Progenitor cell of endocrine pancreas (in vitro differentiated cells): Measurements from ENCODE around the gene OR5AU1. TPM values are rescaled to one million over a fixed set of nuclear protein-coding genes. Genes with fewer than 3 reads are reported as not detected.

Experiments used
- DNase-seq: peaks from one replicate; pipeline ENCODE4 v3.0.0; 2021; ENCODE audit warnings: low spot score; ENCODE audit not compliant: unreplicated experiment
- H3K27ac Mint-ChIP-seq: 2 replicates; pipeline ENCODE4 v1.8.0; 2021; ENCODE audit warnings: mild to moderate bottlenecking, moderate library complexity, mixed read lengths
- H3K27me3 Mint-ChIP-seq: 2 replicates; pipeline ENCODE4 v1.8.0; 2021; ENCODE audit warnings: mixed read lengths
- H3K36me3 Mint-ChIP-seq: 2 replicates; pipeline ENCODE4 v1.8.0; 2022; ENCODE audit warnings: mixed read lengths; ENCODE audit not compliant: insufficient read depth
- H3K4me1 Mint-ChIP-seq: 2 replicates; pipeline ENCODE4 v1.8.0; 2021; ENCODE audit warnings: low read depth, mixed read lengths
- H3K4me3 Mint-ChIP-seq: 2 replicates; pipeline ENCODE4 v1.8.0; 2021; ENCODE audit warnings: low read depth, mild to moderate bottlenecking, moderate library complexity, mixed read lengths
- H3K9me3 Mint-ChIP-seq: 2 replicates; pipeline ENCODE4 v1.8.0; 2021; ENCODE audit warnings: low read depth, mixed read lengths
- total RNA-seq: library from RNA; stranded (reverse); gene quantifications from 2 replicates; pipeline ENCODE4 v1.2.1, GENCODE V29; 2021
- TF ChIP-seq, protein P1 (sequence below): fragments of 200-600 bp; sonication (generic); IDR thresholded peaks from one replicate; pipeline ENCODE4 v1.5.0; 2021; ENCODE audit warnings: antibody characterized with exemption, mild to moderate bottlenecking; ENCODE audit not compliant: unreplicated experiment

Gene OR5AU1
- total RNA-seq, 1 donor from 2014 or later, result not detected

DNA sequence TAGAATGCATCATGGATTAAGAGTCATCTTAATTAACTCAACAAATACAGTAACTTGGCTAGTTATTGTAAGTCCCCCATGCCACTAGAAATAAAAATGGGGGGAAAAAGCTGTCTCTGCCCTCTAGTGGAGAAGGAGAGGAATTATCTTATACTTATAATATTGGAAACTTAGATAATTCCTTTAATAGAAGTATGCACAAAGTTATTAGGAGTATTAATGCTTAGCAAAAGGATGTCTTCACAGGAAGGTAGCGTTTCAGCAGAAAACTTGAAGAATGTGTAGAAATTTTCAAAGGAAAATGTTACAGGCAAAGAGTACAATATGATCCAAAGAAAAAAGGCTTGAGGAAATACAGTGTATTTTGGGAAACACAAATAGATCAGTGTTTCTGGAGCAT is 19.8 kb downstream of the OR5AU1 start:
- peaks cover 5% of the 10 kb centered on the region for H3K4me1 Mint-ChIP-seq
- H3K27ac Mint-ChIP-seq, result no peak overlapping the region
- no peak overlapping the region for H3K4me3 Mint-ChIP-seq
- TF ChIP-seq, protein P1, sequence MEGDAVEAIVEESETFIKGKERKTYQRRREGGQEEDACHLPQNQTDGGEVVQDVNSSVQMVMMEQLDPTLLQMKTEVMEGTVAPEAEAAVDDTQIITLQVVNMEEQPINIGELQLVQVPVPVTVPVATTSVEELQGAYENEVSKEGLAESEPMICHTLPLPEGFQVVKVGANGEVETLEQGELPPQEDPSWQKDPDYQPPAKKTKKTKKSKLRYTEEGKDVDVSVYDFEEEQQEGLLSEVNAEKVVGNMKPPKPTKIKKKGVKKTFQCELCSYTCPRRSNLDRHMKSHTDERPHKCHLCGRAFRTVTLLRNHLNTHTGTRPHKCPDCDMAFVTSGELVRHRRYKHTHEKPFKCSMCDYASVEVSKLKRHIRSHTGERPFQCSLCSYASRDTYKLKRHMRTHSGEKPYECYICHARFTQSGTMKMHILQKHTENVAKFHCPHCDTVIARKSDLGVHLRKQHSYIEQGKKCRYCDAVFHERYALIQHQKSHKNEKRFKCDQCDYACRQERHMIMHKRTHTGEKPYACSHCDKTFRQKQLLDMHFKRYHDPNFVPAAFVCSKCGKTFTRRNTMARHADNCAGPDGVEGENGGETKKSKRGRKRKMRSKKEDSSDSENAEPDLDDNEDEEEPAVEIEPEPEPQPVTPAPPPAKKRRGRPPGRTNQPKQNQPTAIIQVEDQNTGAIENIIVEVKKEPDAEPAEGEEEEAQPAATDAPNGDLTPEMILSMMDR, result peak; percentile 67
- no peaks in the 10 kb centered on the region for H3K36me3 Mint-ChIP-seq
- peaks cover 6% of the 10 kb centered on the region for H3K9me3 Mint-ChIP-seq
- H3K27me3 Mint-ChIP-seq, result no peaks in the 10 kb centered on the region
- no peak for DNase-seq

DNA sequence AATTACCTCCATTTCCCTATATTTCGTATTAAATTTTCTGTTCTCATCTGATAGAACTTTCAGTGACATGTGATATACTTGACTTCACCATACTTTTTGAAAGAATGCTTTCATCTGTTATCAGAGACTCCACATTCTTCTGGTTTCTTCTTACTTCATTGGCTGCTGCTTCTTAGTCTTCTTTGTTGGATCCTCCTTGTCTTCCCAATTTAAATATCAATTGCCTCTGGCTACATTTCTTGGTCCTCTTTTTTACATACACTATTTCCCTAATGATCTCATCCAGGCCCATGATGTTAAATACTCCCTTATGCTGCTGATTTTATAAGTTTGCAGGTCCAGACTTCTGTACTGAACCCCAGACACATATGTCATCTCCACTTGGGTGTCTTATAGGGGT is 22.0 kb downstream of the OR5AU1 start:
- no peaks in the 10 kb centered on the region for H3K27me3 Mint-ChIP-seq
- H3K36me3 Mint-ChIP-seq, result no peaks in the 10 kb centered on the region
- TF ChIP-seq, protein P1, result no peak
- no peak overlapping the region for H3K27ac Mint-ChIP-seq
- DNase-seq, result no peak
- peaks cover 9% of the 10 kb centered on the region for H3K9me3 Mint-ChIP-seq
- peaks cover 5% of the 10 kb centered on the region for H3K4me1 Mint-ChIP-seq
- no peak overlapping the region for H3K4me3 Mint-ChIP-seq

DNA sequence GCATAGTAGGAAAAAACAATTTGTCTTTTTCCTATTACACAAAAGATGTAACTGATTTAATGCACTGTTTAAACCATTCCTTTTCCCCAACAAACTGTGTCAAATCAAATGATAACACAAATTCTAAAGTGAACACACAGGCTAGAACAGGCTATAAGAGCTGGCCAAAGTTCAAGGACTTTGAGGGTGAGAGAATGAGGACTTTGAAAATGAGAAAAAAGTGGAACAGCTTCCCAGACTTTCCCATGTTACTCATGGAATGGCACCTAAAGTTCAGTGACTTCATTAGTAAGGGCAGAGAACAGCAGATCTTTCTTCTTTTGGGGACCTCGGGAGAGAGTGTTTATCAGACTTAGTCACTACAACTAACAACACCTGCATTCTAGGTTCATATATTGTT is 32.4 kb downstream of the OR5AU1 start:
- TF ChIP-seq, protein P1, result no peak
- Mint-ChIP-seq H3K36me3 (peaks cover 1% of the 10 kb centered on the region), H3K9me3 (peaks cover 19% of the 10 kb centered on the region), H3K4me3 (no peak overlapping the region), H3K4me1 (peaks cover 3% of the 10 kb centered on the region), H3K27ac (no peak overlapping the region), H3K27me3 (no peaks in the 10 kb centered on the region)
- DNase-seq, result no peak

DNA sequence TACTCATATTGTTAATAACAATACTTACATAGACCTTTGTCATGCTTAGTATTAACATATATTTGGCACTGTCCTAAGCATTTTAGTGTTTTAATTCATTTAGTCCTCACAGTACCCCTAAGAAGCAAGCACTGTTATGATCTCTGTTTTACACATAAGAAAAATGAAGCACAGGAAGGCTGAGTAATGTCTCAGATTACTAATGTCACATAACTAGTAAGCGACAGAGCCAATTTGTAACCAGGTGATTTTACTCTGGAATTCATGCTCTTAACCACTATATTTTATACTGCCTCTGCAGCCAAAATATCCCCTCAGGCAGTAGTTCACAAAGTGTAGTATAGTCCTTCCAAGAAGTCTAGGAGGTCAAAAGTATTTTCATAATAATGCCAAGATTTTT is 34.7 kb downstream of the OR5AU1 start:
- no peak overlapping the region for H3K27ac Mint-ChIP-seq
- TF ChIP-seq, protein P1, result no peak
- H3K9me3 Mint-ChIP-seq, result peaks cover 8% of the 10 kb centered on the region
- no peak overlapping the region for H3K4me3 Mint-ChIP-seq
- no peaks in the 10 kb centered on the region for H3K27me3 Mint-ChIP-seq
- peaks cover 1% of the 10 kb centered on the region for H3K36me3 Mint-ChIP-seq
- H3K4me1 Mint-ChIP-seq, result no peaks in the 10 kb centered on the region
- DNase-seq, result no peak

DNA sequence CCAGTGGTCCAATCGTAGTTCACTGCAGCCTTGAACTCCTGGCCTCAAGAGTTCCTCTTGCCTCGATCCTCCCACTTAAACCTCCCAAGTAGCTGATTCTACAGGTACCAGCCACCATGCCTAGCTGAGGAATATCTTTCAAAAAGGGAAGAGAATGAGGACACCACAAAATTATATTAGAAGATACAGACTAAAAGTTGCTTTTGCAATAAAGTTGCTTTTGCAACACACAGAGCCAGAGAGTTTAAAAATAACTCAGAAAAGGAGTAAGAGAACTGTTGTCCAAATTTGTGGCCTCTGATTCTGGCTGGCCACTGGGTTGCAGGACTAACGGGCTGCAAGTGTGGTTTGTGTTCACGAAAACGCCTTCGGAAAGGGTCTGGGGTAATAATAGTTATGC is 35.2 kb downstream of the OR5AU1 start:
- no peak overlapping the region for H3K27ac Mint-ChIP-seq
- H3K9me3 Mint-ChIP-seq, result peaks cover 6% of the 10 kb centered on the region
- no peak for DNase-seq
- no peaks in the 10 kb centered on the region for H3K27me3 Mint-ChIP-seq
- peaks cover 1% of the 10 kb centered on the region for H3K36me3 Mint-ChIP-seq
- TF ChIP-seq, protein P1, result no peak
- no peaks in the 10 kb centered on the region for H3K4me1 Mint-ChIP-seq
- no peak overlapping the region for H3K4me3 Mint-ChIP-seq
